HG02840 (cell line): ENCODE measurements around the gene PRDM16.

Experiments used
- ATAC-seq: cut with Tn5 transposase; IDR thresholded peaks from one replicate; pipeline ENCODE4 v1.9.1; 2021; ENCODE audit warnings: mild to moderate bottlenecking, moderate library complexity, moderate number of reproducible peaks; ENCODE audit not compliant: unreplicated experiment, low FRiP score

The PRDM16 gene

GRCh38 chr1:3320246-3321152 is 251.5 kb downstream of the PRDM16 start:
- ATAC-seq: no peak

GRCh38 chr1:3321559-3322449 is 252.8 kb downstream of the PRDM16 start:
- no peak for ATAC-seq

- ATAC-seq: no peak
Observed at GRCh38 chr1:3322450-3323020, 253.5 kb downstream of the PRDM16 start.

GRCh38 chr1:3323021-3323795 is 254.2 kb downstream of the PRDM16 start:
- ATAC-seq: no peak

GRCh38 chr1:3323796-3324703 is 255.0 kb downstream of the PRDM16 start:
- no peak for ATAC-seq

GRCh38 chr1:3324704-3325535 is 255.9 kb downstream of the PRDM16 start:
- no peak for ATAC-seq

GRCh38 chr1:3326516-3327388 is 257.7 kb downstream of the PRDM16 start:
- ATAC-seq: no peak

GRCh38 chr1:3327389-3327702 is 258.3 kb downstream of the PRDM16 start:
- ATAC-seq: no peak

- no peak for ATAC-seq
Observed at GRCh38 chr1:3327936-3328590, 259.1 kb downstream of the PRDM16 start.

- no peak for ATAC-seq
Observed at GRCh38 chr1:3329640-3330281, 260.8 kb downstream of the PRDM16 start.

- no peak for ATAC-seq
Observed at GRCh38 chr1:3330771-3331245, 261.8 kb downstream of the PRDM16 start.

- ATAC-seq: no peak
Observed at GRCh38 chr1:3331564-3331963, 262.6 kb downstream of the PRDM16 start.

GRCh38 chr1:3332043-3332442 is 263.0 kb downstream of the PRDM16 start:
- ATAC-seq: no peak

GRCh38 chr1:3332662-3333061 is 263.7 kb downstream of the PRDM16 start:
- no peak for ATAC-seq

GRCh38 chr1:3333903-3334302 is 264.9 kb downstream of the PRDM16 start:
- no peak for ATAC-seq

GRCh38 chr1:3334366-3334765 is 265.4 kb downstream of the PRDM16 start:
- no peak for ATAC-seq
